Suppressor macrophage (primary cell): ENCODE results near the gene DIAPH2.

Experiments
- DNase-seq, 4 experiments: peaks; one replicate each; pipeline ENCODE4 v3.0.0-alpha.2; 2020 to 2022

The DIAPH2 gene

DNA sequence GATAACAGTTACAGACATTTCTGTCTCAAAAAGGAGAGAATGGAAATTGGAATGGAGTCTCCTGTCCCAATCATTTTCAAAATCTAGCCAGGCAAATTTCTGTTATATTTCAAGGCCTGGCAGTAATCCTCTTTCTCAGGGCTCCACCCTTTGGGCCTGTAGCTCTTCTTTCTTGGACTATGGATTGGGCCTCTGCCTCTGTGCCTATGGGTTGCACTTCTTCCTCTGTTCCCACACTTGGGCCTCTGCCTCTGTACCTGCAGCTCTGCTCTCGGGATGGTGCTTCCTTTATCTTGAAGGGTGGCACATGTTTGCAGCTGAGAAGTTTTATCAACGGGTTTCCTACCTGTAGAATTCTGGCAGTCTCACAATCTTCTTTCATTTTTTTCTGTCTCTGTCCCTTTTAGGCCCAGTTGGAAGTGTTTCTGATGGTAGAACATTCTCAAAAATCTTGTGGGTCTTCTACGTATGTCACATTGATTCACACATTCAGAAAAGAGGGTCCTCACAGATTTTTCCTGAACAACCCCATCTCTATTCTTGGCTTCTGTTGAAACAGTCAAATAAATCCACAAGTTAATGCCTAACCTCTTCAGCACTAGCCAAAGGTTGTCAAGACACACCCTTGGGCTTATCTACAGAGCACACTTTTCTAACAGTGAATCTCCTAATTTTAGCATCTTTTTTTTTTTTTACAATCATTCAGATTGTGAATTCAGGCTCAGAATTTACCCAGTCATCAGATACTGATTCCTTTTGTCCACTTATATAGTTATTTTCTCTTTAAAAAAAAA is 918.0 kb downstream of the DIAPH2 start:
- DNase-seq, result no peak

DNA sequence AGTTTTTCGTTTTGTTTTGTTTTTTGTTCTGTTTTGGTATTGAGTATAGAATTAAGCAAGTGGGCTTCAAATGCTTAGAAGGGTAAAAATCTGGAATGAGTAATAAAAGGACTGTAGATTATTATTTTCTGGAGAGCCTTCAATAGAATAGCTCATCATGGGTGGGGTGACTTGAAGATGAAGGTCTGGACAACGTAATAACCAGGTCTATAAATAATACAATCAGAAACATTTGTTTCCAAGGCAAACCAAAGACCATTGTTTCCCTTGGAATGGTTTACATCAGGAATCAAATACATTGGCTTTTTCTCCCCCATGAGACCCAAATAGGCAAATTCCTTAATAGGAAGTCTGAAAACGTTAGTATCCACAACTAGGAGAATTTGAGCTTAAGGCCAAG is 920.6 kb downstream of the DIAPH2 start:
- no peak for DNase-seq

DNA sequence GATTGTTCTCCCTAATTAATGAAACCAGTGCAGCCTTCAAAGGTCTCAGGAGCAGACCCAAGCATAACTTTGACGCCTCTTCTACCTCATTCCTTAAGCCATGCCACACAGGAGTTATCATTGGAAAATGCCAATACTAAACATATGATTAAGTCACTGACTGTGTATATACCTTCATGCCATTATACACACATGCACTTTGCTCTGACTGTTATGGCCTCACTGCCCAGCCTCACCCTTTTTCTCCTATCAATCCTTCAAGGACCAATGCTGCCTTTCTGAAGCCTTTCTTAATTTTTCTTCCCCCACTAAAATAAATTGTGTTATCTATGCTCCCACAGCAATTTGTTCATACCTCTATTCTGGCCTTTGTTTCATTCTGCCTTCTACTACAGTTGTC is 924.7 kb downstream of the DIAPH2 start:
- no peak for DNase-seq

DNA sequence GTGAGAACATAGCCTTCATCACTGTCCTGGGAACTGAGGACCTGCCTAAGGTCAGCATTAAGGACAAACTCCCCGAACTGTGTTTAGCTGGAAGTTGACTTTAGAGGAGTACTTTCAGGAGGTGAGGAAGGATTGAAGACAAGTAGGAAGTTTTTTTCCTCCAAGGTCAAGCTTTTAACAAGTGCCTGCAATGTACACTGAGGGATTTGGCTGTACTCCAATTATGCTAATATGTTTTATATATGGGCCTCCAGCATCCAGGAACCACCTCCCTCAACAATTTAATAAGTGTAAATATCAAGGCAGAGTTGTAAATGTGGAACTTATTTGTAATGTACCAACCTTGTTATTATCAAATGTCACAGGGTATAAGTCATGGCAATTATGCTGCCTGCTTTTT is 925.3 kb downstream of the DIAPH2 start:
- DNase-seq, result no peak

DNA sequence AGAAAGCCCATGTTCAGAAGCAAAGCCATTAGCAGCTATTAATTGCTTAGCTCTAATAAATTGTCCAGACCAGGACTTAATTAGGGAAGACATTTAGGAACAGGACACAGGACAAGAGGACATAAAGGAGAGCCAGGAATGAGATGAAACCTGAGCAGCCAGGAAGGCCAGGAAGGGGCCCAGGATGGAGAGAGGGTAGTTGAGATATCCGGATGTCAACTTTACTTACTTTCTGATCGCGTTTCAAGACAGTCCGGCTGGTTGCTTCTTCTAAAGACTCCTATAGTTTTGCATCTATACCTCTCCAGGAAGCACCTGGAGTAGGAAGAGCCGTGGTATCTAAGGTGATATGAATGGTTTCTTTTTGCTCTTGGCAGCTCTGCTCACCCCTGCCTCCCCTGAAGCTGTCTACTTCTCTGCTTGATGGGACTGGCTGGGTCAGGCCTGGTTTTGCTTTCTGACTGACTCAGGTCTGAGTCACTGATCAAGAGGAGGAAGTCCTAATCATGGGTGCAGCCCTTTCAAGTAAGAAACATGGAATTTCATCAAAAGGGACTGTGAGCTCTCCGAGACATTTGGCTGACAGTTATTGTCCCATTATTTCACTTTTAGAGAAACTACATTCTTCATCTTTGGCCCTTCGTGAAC is 932.4 kb downstream of the DIAPH2 start:
- DNase-seq, result peak; percentile 65 to 76 (median 72)

DNA sequence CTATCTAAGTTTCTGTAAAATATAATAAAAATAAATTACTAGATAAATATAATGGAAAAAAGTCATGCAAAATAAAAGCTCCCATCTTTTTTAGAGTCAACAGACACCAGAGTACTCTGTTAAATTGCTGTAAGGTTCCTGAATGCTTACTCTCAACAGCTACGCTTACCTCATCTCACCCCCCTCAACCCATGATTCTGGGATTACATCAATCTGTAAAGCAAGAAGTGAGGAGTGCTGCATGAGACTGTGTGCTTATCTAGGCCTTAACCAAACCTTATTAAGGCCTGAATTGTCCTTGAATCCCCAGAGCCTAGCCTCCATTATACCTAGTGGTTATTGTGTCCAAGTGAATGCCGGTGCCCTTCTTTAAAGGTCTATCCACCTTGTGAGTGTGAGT is 934.9 kb downstream of the DIAPH2 start:
- peak; percentile 11 to 59 (median 52) for DNase-seq

DNA sequence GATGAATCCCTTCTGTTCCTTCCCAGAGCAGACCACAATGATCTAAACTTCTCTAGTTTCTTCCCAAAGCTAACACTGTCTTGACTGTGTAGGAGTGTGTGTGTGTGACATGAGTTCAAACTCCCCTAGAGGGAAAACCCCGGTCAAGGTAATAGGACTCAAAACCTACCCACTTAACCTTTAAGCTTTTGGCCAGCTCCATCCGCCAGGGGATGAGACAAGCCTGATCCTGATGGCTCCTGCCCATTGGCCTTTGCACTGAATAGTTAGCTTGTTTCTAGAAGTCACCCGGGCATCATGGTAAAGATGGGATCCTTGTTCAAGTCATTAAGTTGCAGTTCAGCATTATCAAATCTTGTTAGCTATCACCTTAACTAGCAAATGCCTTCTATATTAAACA is 937.5 kb downstream of the DIAPH2 start:
- DNase-seq, result no peak

DNA sequence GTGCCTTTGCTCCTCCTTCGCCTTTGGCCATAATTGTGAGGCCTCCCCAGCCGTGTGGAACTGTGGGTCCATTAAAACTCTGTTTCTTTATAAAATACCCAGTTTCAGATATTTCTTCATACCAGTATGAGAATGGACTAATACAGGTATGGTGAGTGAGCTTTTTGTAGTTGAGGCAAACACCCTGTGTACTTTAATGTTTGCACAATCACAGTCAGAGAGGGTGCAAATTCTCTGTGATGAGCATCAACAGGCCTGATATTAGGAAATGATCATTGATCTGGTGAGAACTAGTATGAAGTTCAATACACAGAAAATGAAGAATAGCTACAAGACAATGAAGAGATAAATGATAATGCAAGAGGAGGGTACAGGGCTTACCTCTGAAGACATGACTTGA is 943.7 kb downstream of the DIAPH2 start:
- no peak for DNase-seq

DNA sequence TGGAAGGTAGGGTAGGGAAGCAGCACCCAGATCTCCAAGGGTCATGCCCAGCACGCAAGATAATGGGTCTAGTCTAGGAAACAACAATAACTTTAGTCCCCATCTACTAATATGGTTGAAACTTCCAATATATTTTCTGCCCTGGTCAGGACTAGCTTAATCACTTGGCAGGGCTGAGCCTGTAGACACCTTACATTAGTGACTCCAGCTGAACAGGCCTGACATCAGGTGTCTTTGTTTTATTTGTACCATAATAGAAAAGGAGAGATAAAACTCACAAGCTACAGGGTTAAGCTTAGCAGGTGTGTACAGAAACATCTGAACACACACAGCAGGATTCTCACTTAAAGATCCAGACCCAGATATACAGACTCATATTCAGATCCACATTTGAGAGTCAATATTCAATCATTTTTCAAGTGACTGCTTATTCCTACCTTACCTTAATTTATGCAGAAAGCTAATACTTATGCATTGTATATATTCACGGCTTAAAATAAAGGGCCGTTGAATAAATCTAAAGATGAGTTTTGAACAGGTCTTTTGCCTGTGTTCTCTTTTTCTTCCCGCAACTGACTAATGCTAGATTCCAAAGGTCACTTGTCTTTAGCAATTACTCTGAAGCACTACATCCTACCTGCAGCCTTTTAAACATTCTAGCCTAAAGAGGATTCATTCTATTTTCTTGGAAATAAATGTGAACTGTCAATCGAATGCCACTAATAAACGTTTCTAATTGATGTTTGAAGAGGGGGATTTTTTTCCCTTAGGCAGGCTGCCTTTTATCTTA is 944.4 kb downstream of the DIAPH2 start:
- no peak for DNase-seq

DNA sequence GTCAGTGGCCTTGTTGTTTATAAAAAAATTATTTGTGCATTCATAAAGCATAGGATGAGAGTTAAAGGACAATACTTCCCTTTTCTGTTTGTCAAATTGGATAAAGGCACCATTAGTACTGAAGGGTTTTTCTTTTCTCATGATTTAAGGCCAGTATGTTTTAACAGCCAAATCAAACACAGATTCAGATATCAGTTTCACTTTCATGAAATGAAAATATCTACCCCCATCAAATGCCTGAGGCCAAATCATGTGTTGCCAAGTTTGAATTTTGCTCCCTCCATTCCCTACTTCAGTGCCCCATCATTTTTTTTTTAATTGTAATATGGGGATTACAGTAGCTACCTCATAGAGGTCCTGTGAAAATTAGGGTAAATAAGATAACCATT is 944.9 kb downstream of the DIAPH2 start:
- DNase-seq, result no peak

DNA sequence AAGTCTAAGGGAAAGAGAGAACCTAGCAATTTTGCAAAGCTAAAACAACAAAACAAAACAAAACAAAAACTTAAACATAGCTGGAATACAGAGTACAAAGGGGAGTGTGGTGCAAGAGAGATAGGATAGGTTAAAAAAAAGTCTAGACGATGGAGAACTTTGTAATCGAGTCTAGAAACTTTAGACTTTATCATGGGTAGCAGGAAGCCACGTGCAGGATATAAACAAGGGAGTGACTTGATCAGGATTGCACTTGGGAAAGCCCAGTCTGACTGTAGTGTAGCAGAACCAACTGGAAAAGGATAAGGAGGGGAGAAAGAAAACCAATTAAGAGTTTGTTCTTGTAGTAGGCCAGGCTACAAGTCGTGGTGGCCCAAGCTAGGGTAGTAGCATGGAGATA is 949.2 kb downstream of the DIAPH2 start:
- no peak for DNase-seq

DNA sequence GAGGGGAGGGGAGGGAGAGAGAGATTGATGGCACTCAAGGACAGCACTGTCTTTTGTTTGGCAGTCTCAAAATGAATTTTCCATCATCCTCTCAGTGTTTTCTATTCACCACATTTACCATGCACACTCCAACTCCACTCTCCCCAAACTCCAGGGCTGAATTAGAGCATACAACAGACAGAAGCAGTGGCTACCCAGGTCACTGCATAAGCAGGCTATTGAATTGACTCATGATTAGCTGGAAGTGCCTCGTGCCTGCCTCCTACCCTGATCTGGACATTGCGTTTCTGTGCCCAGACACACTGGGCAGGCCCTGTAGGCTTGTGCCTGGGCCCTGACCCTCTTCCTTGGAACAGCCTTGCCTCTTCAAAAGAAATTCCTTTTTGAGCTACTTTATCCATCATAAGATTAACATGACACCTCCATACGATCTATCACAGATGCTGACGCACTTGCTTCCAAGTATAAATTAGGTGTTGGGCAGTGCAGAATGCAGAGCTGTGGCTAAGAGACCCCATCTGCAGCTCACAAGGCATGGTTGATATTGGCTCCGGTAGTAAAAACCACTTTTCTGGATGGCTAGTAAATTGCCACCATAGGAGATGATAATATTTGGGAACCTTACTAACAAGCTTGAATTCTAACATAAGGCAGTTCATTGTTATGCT is 952.0 kb downstream of the DIAPH2 start:
- no peak for DNase-seq

DNA sequence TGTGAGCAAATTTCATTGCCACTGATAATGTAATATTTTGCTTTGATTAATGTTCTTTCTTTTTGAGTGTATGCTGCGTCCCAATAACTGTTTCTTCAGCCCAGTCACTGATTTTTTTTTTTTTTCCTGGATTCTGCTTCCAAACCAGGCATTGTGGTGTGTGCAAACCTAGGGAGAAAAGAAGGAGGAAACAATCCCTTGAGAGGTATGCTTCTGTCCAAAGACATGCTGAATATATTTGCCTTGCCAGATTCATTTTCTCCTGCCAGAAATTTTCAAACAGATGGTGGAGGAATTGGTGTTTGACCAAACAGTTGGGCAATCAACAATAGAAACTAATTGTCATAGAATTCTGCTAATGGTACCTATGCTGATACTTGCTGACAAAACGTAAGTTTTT is 952.6 kb downstream of the DIAPH2 start:
- DNase-seq, result no peak

DNA sequence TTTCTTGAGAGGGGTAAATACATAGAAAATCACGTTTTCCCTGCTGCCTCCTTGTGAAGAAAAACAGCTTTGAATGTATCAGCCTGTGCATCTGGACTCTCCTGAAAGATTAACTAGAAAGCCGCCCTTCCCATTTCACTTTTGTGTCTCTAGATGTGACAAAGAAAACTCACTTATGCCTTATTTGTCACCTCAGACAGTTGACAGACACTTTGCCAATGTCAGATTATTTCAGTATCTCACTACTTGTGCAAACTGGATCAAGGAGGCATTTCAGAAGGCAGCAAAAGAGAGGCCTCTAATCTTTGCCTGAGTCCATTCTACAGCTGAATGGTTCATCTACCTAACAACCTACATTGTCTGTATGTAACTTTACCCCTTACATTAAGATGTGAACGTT is 954.0 kb downstream of the DIAPH2 start:
- no peak for DNase-seq

DNA sequence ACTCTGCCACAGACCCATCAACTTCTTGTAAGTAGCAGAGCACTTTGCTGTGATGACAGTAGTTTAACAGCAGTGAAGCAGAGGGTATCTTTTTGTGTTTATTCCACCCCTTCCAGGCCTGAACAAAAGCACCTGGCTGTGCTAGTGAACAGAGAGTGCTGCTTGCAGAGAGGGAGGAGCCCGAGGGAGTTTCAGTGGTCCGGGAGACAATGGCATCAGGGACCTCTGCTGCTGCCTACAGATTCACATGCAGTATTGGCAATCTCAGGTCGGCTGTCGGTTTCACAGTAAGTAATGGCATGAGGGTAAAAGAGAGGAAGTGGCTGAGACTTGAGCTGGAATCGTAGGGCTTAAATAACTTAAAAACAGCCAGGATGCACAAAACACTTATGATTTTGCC is 954.9 kb downstream of the DIAPH2 start:
- DNase-seq, result no peak
